ENCODE results near the gene MSMB.
"Not testable (repeated sequence)": the region's sequence is repeated elsewhere in the genome, so short reads cannot be mapped to it uniquely, and the experiment has no call there.

The MSMB gene

GRCh38 chr10:46069771-46070463 is 23.8 kb upstream of the MSMB start:
- no peak for DNase-seq (ENCODE audit: low read depth)
- TF ChIP-seq CTCF (IDR thresholded peaks at IDR 0.05; ENCODE audit: control insufficient read depth, insufficient read depth, low read depth, low read length, missing control alignments): no peak
- H3K4me3 ChIP-seq (ENCODE audit: control insufficient read depth, low read depth, low read length): no peak overlapping the region

GRCh38 chr10:46068905-46069304 is 22.8 kb upstream of the MSMB start:
- no peak overlapping the region for H3K4me3 ChIP-seq (ENCODE audit: control insufficient read depth, low read depth, low read length)
- TF ChIP-seq CTCF (IDR thresholded peaks at IDR 0.05; ENCODE audit: control insufficient read depth, insufficient read depth, low read depth, low read length, missing control alignments): no peak
- DNase-seq (ENCODE audit: low read depth): no peak

- no peak for TF ChIP-seq CTCF (IDR thresholded peaks at IDR 0.05; ENCODE audit: control insufficient read depth, insufficient read depth, low read depth, low read length, missing control alignments)
- no peak for DNase-seq (ENCODE audit: low read depth)
- no peak overlapping the region for H3K4me3 ChIP-seq (ENCODE audit: control insufficient read depth, low read depth, low read length)
These were observed 22.0 kb upstream of the MSMB start for GRCh38 chr10:46068117-46068516.

- TF ChIP-seq CTCF (IDR thresholded peaks at IDR 0.05; ENCODE audit: control insufficient read depth, insufficient read depth, low read depth, low read length, missing control alignments): no peak
- no peak overlapping the region for H3K4me3 ChIP-seq (ENCODE audit: control insufficient read depth, low read depth, low read length)
- DNase-seq (ENCODE audit: low read depth): no peak
These were observed 18.3 kb upstream of the MSMB start for GRCh38 chr10:46064269-46064817.

- H3K4me3 ChIP-seq (ENCODE audit: control insufficient read depth, low read depth, low read length): no peak overlapping the region
- TF ChIP-seq CTCF (IDR thresholded peaks at IDR 0.05; ENCODE audit: control insufficient read depth, insufficient read depth, low read depth, low read length, missing control alignments): no peak
- DNase-seq (ENCODE audit: low read depth): no peak
These were observed 16.8 kb upstream of the MSMB start for GRCh38 chr10:46062723-46063428.

GRCh38 chr10:46060706-46061105 is 14.6 kb upstream of the MSMB start:
- H3K4me3 ChIP-seq (ENCODE audit: control insufficient read depth, low read depth, low read length): no peak overlapping the region
- no peak for TF ChIP-seq CTCF (IDR thresholded peaks at IDR 0.05; ENCODE audit: control insufficient read depth, insufficient read depth, low read depth, low read length, missing control alignments)
- no peak for DNase-seq (ENCODE audit: low read depth)

- not testable (repeated sequence) for DNase-seq (ENCODE audit: low read depth); H3K4me3 ChIP-seq (ENCODE audit: control insufficient read depth, low read depth, low read length)
These were observed 11.9 kb upstream of the MSMB start for GRCh38 chr10:46057927-46058326.
